OCI-LY1 (cell line): ENCODE measurements around the gene CD247.

Experiments
- H2AFZ ChIP-seq: fragments of 200-600 bp; sonication (generic), shearing (Covaris generic); 2 replicates; pipeline ENCODE4 v1.6.0; 2014; ENCODE audit warnings: antibody characterized with exemption, mild to moderate bottlenecking, low read length
- H3F3A ChIP-seq: fragments of 200-600 bp; sonication (generic), shearing (Covaris generic); 2 replicates; pipeline ENCODE4 v1.6.0; 2014; ENCODE audit warnings: mild to moderate bottlenecking, antibody characterized with exemption, low read length, moderate library complexity; ENCODE audit not compliant: insufficient read depth
- H3K27ac ChIP-seq: fragments of 200-600 bp; sonication (generic); 2 replicates; pipeline ENCODE4 v1.5.1; 2014; ENCODE audit warnings: low read length, mixed run types, mild to moderate bottlenecking, low read depth; ENCODE audit not compliant: poor library complexity, severe bottlenecking
- H3K27me3 ChIP-seq: fragments of 200-600 bp; sonication (generic); 2 replicates; pipeline ENCODE4 v1.6.0; 2014; ENCODE audit warnings: antibody characterized with exemption, mild to moderate bottlenecking, low read length, moderate library complexity; ENCODE audit not compliant: insufficient read depth
- H3K36me3 ChIP-seq: fragments of 200-600 bp; sonication (generic); 2 replicates; pipeline ENCODE4 v1.6.1; 2014; ENCODE audit warnings: mild to moderate bottlenecking, antibody characterized with exemption, low read length, moderate library complexity, mixed read lengths; ENCODE audit not compliant: insufficient read depth
- H3K4me1 ChIP-seq: fragments of 200-600 bp; sonication (generic); 2 replicates; pipeline ENCODE4 v1.5.1; 2014; ENCODE audit warnings: mild to moderate bottlenecking, low read length, moderate library complexity; ENCODE audit not compliant: insufficient read depth, severe bottlenecking
- H3K4me2 ChIP-seq: fragments of 200-600 bp; sonication (generic), shearing (Covaris generic); 2 replicates; pipeline ENCODE4 v1.6.1; 2014; ENCODE audit warnings: low read length
- H3K4me3 ChIP-seq: fragments of 200-600 bp; sonication (generic); 2 replicates; pipeline ENCODE4 v1.5.1; 2014; ENCODE audit warnings: low read length, low read depth, mild to moderate bottlenecking, mixed read lengths; ENCODE audit not compliant: poor library complexity, severe bottlenecking
- H3K79me2 ChIP-seq: fragments of 200-600 bp; shearing (Covaris generic); 2 replicates; pipeline ENCODE4 v1.6.1; 2016; ENCODE audit warnings: mixed run types, low read length, mixed read lengths; ENCODE audit not compliant: insufficient read depth
- H3K9ac ChIP-seq: fragments of 200-600 bp; sonication (generic), shearing (Covaris generic); 2 replicates; pipeline ENCODE4 v1.6.1; 2014; ENCODE audit warnings: mild to moderate bottlenecking, low read length, mixed read lengths
- H3K9me2 ChIP-seq: fragments of 200-600 bp; sonication (generic), shearing (Covaris generic); 2 replicates; pipeline ENCODE4 v1.6.1; 2014; ENCODE audit warnings: low read depth, mild to moderate bottlenecking, low read length, mixed read lengths
- H3K9me3 ChIP-seq: fragments of 200-600 bp; shearing (Covaris generic); 2 replicates; pipeline ENCODE4 v1.6.1; 2014; ENCODE audit warnings: low read length, mixed read lengths
- H4K20me1 ChIP-seq: fragments of 200-600 bp; sonication (generic), shearing (Covaris generic); 2 replicates; pipeline ENCODE4 v1.6.0; 2016; ENCODE audit warnings: mild to moderate bottlenecking, low read length; ENCODE audit not compliant: insufficient read depth
- CTCF ChIP-seq: fragments of 200-600 bp; sonication (generic), shearing (Covaris generic); IDR thresholded peaks from 2 replicates; pipeline ENCODE4 v1.5.1; 2017; ENCODE audit warnings: mild to moderate bottlenecking, antibody characterized with exemption, low read length, moderate library complexity, mixed read lengths
- EZH2 ChIP-seq: fragments of 200-600 bp; sonication (generic), shearing (Covaris generic); IDR thresholded peaks from 2 replicates; pipeline ENCODE4 v1.8.0; 2017; ENCODE audit warnings: borderline replicate concordance, mixed run types, mild to moderate bottlenecking, antibody characterized with exemption, low read length, moderate library complexity, mixed read lengths

The CD247 gene

GRCh38 chr1:167412920-167413319, 105.4 kb downstream of the CD247 start:
- no peaks in the 10 kb centered on the region for H3K27me3 ChIP-seq
- no peaks in the 10 kb centered on the region for H3K9me2 ChIP-seq
- no peaks in the 10 kb centered on the region for H3K79me2 ChIP-seq
- H2AFZ ChIP-seq: no peak overlapping the region
- H3K4me2 ChIP-seq: no peak overlapping the region
- peak overlapping the region; percentile 37 for H3K27ac ChIP-seq
- no peaks in the 10 kb centered on the region for H3F3A ChIP-seq
- no peak overlapping the region for H3K4me3 ChIP-seq
- no peaks in the 10 kb centered on the region for H4K20me1 ChIP-seq
- peaks cover 12% of the 10 kb centered on the region for H3K4me1 ChIP-seq
- H3K36me3 ChIP-seq: peaks cover 73% of the 10 kb centered on the region; the same call in 1 of the 2 replicates
- TF ChIP-seq EZH2: no peak
- no peaks in the 10 kb centered on the region for H3K9me3 ChIP-seq
- no peak overlapping the region for H3K9ac ChIP-seq

DNA sequence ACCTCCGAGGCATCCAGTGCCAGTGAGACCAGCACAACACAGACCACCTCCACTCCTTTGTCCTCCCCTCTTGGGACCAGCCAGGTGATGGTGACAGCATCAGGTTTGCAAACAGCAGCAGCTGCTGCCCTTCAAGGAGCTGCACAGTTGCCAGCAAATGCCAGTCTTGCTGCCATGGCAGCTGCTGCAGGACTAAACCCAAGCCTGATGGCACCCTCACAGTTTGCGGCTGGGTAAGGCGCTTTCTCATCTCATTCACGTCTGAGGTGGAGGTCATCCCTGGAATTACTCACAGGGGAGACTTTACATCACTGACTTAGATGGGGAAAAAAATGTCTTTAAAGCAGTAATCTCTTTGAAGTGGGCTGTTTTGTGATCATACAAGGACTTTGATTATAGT, 106.3 kb downstream of the CD247 start:
- Histone ChIP-seq H3K79me2 (no peaks in the 10 kb centered on the region), H3K4me3 (no peak overlapping the region), H3K4me2 (no peak overlapping the region), H3K9ac (no peak overlapping the region), H3K36me3 (peaks cover 75% of the 10 kb centered on the region), H3K9me3 (no peaks in the 10 kb centered on the region), H2AFZ (no peak overlapping the region), H4K20me1 (no peaks in the 10 kb centered on the region), H3K4me1 (peaks cover 5% of the 10 kb centered on the region), H3K27ac (no peak overlapping the region), H3K27me3 (no peaks in the 10 kb centered on the region), H3K9me2 (no peaks in the 10 kb centered on the region), H3F3A (no peaks in the 10 kb centered on the region)
- no peak for TF ChIP-seq EZH2
- TF ChIP-seq CTCF: no peak

- Histone ChIP-seq H3F3A (no peaks in the 10 kb centered on the region), H3K9ac (no peak overlapping the region), H4K20me1 (no peaks in the 10 kb centered on the region), H3K9me3 (no peaks in the 10 kb centered on the region), H3K4me1 (peaks cover 5% of the 10 kb centered on the region), H3K27me3 (no peaks in the 10 kb centered on the region), H3K27ac (no peak overlapping the region), H3K79me2 (no peaks in the 10 kb centered on the region), H3K36me3 (peaks cover 77% of the 10 kb centered on the region), H3K4me2 (no peak overlapping the region), H2AFZ (no peak overlapping the region), H3K4me3 (no peak overlapping the region), H3K9me2 (no peaks in the 10 kb centered on the region)
- TF ChIP-seq EZH2 (no peak), CTCF (peak; percentile 50; the same call in 1 of the 2 replicates)
These were observed 109.1 kb downstream of the CD247 start for GRCh38 chr1:167409183-167409582.

GRCh38 chr1:167408355-167408754, 110.0 kb downstream of the CD247 start:
- Histone ChIP-seq H3K27me3 (no peaks in the 10 kb centered on the region), H3K36me3 (peaks cover 76% of the 10 kb centered on the region), H3K9me3 (no peaks in the 10 kb centered on the region)

More at GRCh38 chr1:167408355-167408754, 110.0 kb downstream of the CD247 start:
- Histone ChIP-seq H3K79me2 (no peaks in the 10 kb centered on the region), H4K20me1 (no peaks in the 10 kb centered on the region), H3K4me1 (peaks cover 5% of the 10 kb centered on the region), H3K9me2 (no peaks in the 10 kb centered on the region), H3K27ac (no peak overlapping the region), H3F3A (no peaks in the 10 kb centered on the region), H3K4me3 (no peak overlapping the region), H3K9ac (no peak overlapping the region), H2AFZ (no peak overlapping the region), H3K4me2 (no peak overlapping the region)
- no peak for TF ChIP-seq CTCF
